GM04503 (cell line): ENCODE results near the gene MGAM2.

Experiments
- DNase-seq: peaks from one replicate; pipeline ENCODE4 v3.0.0-alpha.2; 2012; ENCODE audit warnings: low read depth

The MGAM2 gene

GRCh38 chr7:142120524-142120923 lies 9.0 kb downstream of the MGAM2 start:
- no peak for DNase-seq

- no peak for DNase-seq
These were observed 11.7 kb downstream of the MGAM2 start for GRCh38 chr7:142123184-142123583.

DNA sequence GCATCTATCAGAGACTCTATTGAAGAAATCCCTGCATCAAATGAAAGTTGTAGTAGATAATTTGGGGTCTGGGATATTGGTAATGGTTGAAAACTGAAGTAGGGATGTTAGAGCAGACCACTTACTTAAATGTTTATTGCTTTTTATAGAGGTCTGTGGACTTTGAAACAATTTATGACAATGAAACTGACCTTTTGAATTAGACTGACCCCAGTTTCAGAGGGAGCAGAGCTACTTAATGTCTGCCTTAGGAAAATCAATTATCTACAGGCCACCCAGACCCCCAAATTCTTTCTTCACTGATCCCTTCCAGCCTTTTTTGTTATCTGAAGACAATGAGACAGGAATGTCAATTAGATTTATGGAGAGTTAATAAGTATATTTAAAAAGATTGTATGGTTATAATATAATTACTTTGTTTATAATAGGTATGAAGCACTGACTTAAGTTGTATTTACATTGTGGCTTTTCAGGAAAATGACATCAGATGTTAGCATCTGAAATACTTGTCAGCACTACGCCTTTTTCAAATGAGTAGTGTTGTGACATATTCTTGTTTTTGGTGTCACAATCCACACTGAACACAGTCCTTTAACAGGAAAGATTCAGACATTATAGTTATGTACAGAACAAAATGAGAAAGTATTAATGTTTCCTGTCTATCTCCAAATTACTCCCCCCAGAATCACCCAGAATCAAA lies 13.9 kb downstream of the MGAM2 start:
- DNase-seq = no peak

DNA sequence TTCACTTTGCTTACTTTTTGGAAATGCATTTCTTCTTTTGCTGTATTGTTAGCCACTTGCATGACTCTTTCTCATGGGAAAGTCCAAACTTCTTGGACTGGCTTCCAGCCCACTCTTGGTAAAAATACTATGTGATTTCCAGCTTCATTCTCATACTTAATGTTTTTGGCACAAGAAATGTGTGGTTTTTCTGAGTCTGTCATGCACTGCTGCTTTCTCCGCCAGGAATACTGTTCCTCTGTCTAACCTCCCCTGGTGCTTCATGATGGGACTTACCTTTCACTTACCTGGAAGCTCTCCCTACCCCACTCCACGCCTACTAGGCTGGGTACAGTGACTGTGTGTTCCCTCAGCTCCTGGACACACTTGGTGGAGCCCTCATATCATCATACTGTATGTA lies 18.7 kb downstream of the MGAM2 start:
- DNase-seq = no peak

DNA sequence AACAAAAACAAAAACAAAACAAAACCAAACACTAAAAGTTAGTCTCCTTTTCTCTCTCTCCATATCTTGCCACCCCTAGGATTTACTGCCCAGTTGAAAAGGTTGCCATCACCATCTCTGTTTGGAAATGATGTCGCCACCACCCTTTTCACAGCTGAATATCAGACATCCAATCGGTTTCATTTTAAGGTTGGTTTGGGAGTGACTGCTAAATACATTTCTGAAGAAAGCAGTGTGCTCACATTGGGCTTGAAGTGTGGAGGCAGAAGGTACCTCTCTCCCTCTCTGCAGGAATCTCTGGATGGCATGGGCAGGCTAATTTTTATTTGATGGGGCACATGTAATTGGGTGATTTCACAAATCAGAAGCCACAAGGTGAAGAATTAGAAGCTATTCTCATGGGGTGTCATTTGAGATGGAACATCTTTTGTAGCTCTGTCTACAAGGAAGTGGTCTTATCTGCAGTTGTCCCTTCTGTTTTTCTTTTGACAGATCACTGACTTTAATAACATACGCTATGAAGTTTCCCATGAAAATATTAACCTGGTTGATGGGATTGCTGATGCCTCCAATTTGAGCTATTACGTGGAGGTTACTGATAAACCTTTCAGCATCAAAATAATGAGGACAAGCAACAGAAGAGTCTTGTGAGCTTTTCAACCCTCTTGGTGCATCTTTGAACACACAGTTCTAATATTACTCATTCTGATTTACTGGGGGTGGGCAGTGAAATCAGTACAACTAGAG lies 20.1 kb downstream of the MGAM2 start:
- DNase-seq = no peak

DNA sequence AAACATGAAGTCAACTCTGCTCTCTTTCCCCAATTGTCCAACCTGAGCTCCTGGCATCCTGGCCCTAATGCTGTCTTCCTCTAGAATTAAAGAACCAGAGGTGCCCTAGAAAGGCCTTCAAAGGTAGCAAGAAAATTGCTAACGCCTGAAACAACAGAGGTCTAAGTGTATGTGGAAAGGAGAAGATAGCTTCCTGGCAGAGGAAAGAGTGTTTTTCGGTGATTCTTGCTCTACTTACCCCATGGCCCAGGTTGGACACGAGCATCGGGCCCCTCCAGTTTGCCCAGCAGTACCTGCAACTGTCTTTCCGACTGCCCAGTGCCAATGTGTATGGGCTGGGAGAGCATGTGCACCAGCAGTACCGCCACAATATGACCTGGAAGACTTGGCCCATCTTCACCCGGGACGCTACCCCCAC lies 22.2 kb downstream of the MGAM2 start:
- DNase-seq = no peak

DNA sequence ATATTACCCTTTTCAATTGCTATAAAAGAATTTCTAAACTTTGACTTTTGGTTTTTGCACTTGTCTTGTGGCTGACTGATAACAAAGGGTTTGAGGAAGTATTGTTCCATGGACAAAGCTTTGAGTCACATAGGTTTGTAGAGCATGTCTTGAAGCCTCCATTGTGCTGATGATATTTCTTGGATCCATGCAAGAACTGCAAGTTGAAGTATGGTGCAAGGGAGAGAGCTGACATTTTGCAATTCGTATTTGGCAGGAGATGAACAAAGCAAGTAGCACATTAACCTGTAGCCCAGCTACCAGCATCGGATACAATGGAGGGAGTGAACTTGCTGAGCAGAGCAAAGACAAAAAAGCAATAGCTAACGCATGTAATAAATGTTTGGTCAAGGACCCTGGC lies 23.4 kb downstream of the MGAM2 start:
- DNase-seq = no peak

- no peak for DNase-seq
These were observed 27.5 kb downstream of the MGAM2 start for GRCh38 chr7:142138996-142139395.

GRCh38 chr7:142139597-142140400 lies 28.3 kb downstream of the MGAM2 start:
- no peak for DNase-seq

GRCh38 chr7:142140401-142140959 lies 29.0 kb downstream of the MGAM2 start:
- DNase-seq = no peak

DNA sequence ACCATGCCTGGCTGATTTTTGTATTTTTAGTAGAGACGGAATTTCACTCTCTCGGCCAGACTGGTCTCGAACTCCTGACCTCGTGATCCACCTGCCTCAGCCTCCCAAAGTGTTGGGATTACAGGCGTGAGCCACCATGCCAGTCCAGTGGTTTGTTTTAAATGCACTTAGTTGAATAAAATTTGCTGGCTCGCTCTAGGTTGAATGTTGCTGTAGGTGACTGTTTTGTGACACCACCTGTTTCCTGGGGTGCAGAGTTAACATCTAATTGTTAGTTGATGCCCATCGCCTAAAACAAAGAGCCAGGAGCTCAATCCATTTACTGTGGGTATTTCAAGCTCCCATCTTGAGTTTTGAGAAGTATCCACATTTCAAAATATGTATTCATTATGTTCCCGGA lies 31.2 kb downstream of the MGAM2 start:
- DNase-seq = no peak

DNA sequence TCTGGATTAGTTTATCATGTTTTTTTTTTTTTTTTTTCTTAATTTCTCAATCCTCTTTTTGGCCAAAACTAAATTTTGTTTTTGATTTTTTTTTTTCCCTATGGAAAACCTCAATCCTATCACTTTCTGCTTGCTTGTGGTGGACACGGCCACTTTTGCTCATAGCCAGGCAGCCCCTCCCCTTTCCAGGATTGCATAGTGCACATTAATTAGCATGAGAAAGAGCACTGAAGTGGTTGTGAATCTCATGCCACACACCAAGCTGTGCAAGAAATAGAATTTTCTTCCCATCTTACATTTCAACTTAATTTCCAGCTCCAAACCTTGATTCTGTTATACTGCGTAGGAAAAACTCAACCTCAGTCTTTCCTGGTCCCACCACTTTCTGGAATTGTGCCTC lies 34.6 kb downstream of the MGAM2 start:
- DNase-seq = no peak

DNA sequence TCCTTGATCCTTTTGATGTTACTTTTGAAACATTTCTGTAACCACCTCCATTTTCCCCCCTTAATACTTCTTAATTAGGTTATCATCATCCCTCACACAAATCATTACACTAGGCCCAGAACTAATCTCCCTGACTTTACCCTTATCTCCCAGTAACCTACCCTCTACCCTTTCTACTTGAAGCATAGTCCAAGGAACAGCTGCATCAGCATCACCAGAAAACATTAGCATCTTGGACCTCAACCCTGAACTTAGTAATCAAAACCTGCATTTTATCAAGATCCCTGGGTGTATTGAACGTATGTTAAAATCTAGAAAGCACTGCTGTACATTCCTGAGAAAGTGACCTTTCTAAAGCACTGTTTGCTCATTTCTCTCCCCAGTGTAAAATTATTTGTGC lies 38.8 kb downstream of the MGAM2 start:
- DNase-seq = no peak

GRCh38 chr7:142150869-142151268 lies 39.4 kb downstream of the MGAM2 start:
- no peak for DNase-seq

DNA sequence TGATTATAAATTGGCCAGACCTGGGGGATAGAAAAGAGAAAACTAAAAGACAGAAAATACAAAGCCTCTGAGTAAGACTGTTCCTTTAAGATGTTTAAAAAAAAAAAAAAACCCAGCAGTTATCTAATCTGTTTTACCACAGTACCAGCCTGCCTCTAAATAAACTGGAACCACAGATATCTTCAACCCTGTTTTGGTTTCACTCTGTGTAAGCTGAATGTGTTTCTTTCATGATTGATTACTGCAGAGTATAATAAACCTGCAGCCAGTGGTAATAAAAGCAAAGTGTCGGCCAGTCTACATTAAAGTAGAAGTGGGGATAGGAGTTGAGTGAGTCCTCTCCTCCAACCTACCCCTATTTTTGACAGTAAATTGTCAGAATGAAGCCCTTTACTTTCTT lies 40.6 kb downstream of the MGAM2 start:
- no peak for DNase-seq

GRCh38 chr7:142153400-142153799 lies 41.9 kb downstream of the MGAM2 start:
- DNase-seq = no peak

GRCh38 chr7:142158736-142159496 lies 47.4 kb downstream of the MGAM2 start:
- DNase-seq = no peak

- no peak for DNase-seq
These were observed 50.4 kb downstream of the MGAM2 start for GRCh38 chr7:142161921-142162320.

- DNase-seq = no peak
These were observed 57.2 kb downstream of the MGAM2 start for GRCh38 chr7:142168746-142169145.

DNA sequence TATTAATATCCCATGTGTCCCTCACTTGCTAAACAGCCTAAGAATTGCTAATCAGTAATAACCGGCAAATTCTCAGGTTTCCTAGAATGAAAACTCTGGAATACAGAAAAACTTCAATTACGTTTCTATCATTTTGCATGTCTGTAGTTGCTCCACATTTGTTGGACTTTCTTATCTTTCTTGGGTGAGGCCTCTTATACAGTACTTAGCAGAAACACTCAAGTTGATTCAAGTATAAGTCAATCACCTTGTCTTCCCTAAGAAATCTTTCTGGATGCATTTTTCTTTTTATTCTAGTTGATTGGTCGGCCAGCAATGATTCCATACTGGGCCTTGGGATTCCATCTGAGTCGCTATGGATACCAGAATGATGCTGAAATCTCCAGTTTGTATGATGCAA lies 61.4 kb downstream of the MGAM2 start:
- DNase-seq = no peak

GRCh38 chr7:142174441-142174840 lies 62.9 kb downstream of the MGAM2 start:
- DNase-seq = no peak

GRCh38 chr7:142175594-142175993 lies 64.1 kb downstream of the MGAM2 start:
- DNase-seq = no peak
